ENCODE measurements around the gene DENND1B. TPM values are rescaled to one million over a fixed set of nuclear protein-coding genes. Genes with fewer than 3 reads are reported as not detected.
A peak's percentile ranks its signal among the peaks of the same experiment; 100 is the strongest.

The DENND1B gene
- total and polyA plus RNA-seq, 9 donors = 3.1 to 8.9 (median 4.7) TPM

GRCh38 chr1:197673292-197673691 lies 102.0 kb downstream of the DENND1B start:
- peak; percentile 11 for DNase-seq
- Histone ChIP-seq H3K4me3 (ENCODE audit: low read length) (no peak overlapping the region), H3K27ac (ENCODE audit: low read length) (no peak overlapping the region), H3K9me3 (replicated peaks; ENCODE audit: control insufficient read depth, low read depth, low read length) (no peaks in the 10 kb centered on the region), H3K36me3 (ENCODE audit: control insufficient read depth, insufficient read depth, low read length) (no peaks in the 10 kb centered on the region), H3K27me3 (ENCODE audit: control insufficient read depth, insufficient read depth, low read length) (no peaks in the 10 kb centered on the region), H3K4me1 (ENCODE audit: control insufficient read depth, insufficient read depth, low read length) (peaks cover 4% of the 10 kb centered on the region)
- WGBS (ENCODE audit: insufficient coverage) = no CpG with 5 or more reads among the region's 2 CpGs

- no CpG with 5 or more reads among the region's 1 CpG for WGBS (ENCODE audit: insufficient coverage)
- no peaks in the 10 kb centered on the region for H3K27me3 ChIP-seq (ENCODE audit: control insufficient read depth, insufficient read depth, low read length)
Observed at GRCh38 chr1:197672347-197672746, 102.9 kb downstream of the DENND1B start.

GRCh38 chr1:197671920-197672319 lies 103.4 kb downstream of the DENND1B start:
- H3K27me3 ChIP-seq (ENCODE audit: control insufficient read depth, insufficient read depth, low read length) = no peaks in the 10 kb centered on the region
- no CpG with 5 or more reads among the region's 1 CpG for WGBS (ENCODE audit: insufficient coverage)
- no peaks in the 10 kb centered on the region for H3K36me3 ChIP-seq (ENCODE audit: control insufficient read depth, insufficient read depth, low read length)
- no peak overlapping the region for H3K27ac ChIP-seq (ENCODE audit: low read length)
- DNase-seq = no peak
- peaks cover 4% of the 10 kb centered on the region for H3K4me1 ChIP-seq (ENCODE audit: control insufficient read depth, insufficient read depth, low read length)
- no peaks in the 10 kb centered on the region for H3K9me3 ChIP-seq (replicated peaks; ENCODE audit: control insufficient read depth, low read depth, low read length)
- no peak overlapping the region for H3K4me3 ChIP-seq (ENCODE audit: low read length)

More at GRCh38 chr1:197672347-197672746, 102.9 kb downstream of the DENND1B start:
- Histone ChIP-seq H3K9me3 (replicated peaks; ENCODE audit: control insufficient read depth, low read depth, low read length) (no peaks in the 10 kb centered on the region), H3K27ac (ENCODE audit: low read length) (no peak overlapping the region), H3K4me1 (ENCODE audit: control insufficient read depth, insufficient read depth, low read length) (peaks cover 4% of the 10 kb centered on the region), H3K36me3 (ENCODE audit: control insufficient read depth, insufficient read depth, low read length) (no peaks in the 10 kb centered on the region), H3K4me3 (ENCODE audit: low read length) (no peak overlapping the region)
- no peak for DNase-seq

- no peaks in the 10 kb centered on the region for H3K9me3 ChIP-seq (replicated peaks; ENCODE audit: control insufficient read depth, low read depth, low read length)
- H3K4me1 ChIP-seq (ENCODE audit: control insufficient read depth, insufficient read depth, low read length) = peaks cover 4% of the 10 kb centered on the region
- no peak overlapping the region for H3K27ac ChIP-seq (ENCODE audit: low read length)
- no peak for DNase-seq
- no peak overlapping the region for H3K4me3 ChIP-seq (ENCODE audit: low read length)
- no peaks in the 10 kb centered on the region for H3K36me3 ChIP-seq (ENCODE audit: control insufficient read depth, insufficient read depth, low read length)
- H3K27me3 ChIP-seq (ENCODE audit: control insufficient read depth, insufficient read depth, low read length) = no peaks in the 10 kb centered on the region
- 92% methylated on average over 1 of the region's 1 CpG for WGBS (ENCODE audit: insufficient coverage)
Observed at GRCh38 chr1:197671140-197671539, 104.1 kb downstream of the DENND1B start.

- whole genome bisulfite sequencing (ENCODE audit: insufficient coverage) = 100% methylated on average over 3 of the region's 11 CpGs
- H3K4me3 ChIP-seq (ENCODE audit: low read length) = no peak overlapping the region
- H3K27ac ChIP-seq (ENCODE audit: low read length) = no peak overlapping the region
- DNase-seq = no peak
- no peaks in the 10 kb centered on the region for H3K9me3 ChIP-seq (replicated peaks; ENCODE audit: control insufficient read depth, low read depth, low read length)
- no peaks in the 10 kb centered on the region for H3K36me3 ChIP-seq (ENCODE audit: control insufficient read depth, insufficient read depth, low read length)
- H3K27me3 ChIP-seq (ENCODE audit: control insufficient read depth, insufficient read depth, low read length) = no peaks in the 10 kb centered on the region
- H3K4me1 ChIP-seq (ENCODE audit: control insufficient read depth, insufficient read depth, low read length) = no peaks in the 10 kb centered on the region
Observed at GRCh38 chr1:197666769-197667285, 108.5 kb downstream of the DENND1B start.

- Histone ChIP-seq H3K9me3 (replicated peaks; ENCODE audit: control insufficient read depth, low read depth, low read length) (no peaks in the 10 kb centered on the region), H3K4me3 (ENCODE audit: low read length) (no peak overlapping the region), H3K36me3 (ENCODE audit: control insufficient read depth, insufficient read depth, low read length) (no peaks in the 10 kb centered on the region), H3K27ac (ENCODE audit: low read length) (no peak overlapping the region), H3K4me1 (ENCODE audit: control insufficient read depth, insufficient read depth, low read length) (no peaks in the 10 kb centered on the region), H3K27me3 (ENCODE audit: control insufficient read depth, insufficient read depth, low read length) (no peaks in the 10 kb centered on the region)
- WGBS (ENCODE audit: insufficient coverage) = 80% methylated on average over 1 of the region's 1 CpG
- no peak for DNase-seq
Observed at GRCh38 chr1:197664391-197664790, 110.9 kb downstream of the DENND1B start.

- Histone ChIP-seq H3K27me3 (ENCODE audit: control insufficient read depth, insufficient read depth, low read length) (no peaks in the 10 kb centered on the region), H3K4me1 (ENCODE audit: control insufficient read depth, insufficient read depth, low read length) (no peaks in the 10 kb centered on the region), H3K27ac (ENCODE audit: low read length) (no peak overlapping the region), H3K36me3 (ENCODE audit: control insufficient read depth, insufficient read depth, low read length) (no peaks in the 10 kb centered on the region), H3K9me3 (replicated peaks; ENCODE audit: control insufficient read depth, low read depth, low read length) (no peaks in the 10 kb centered on the region), H3K4me3 (ENCODE audit: low read length) (no peak overlapping the region)
- no peak for DNase-seq
- WGBS (ENCODE audit: insufficient coverage) = 80% methylated on average over 1 of the region's 4 CpGs
Observed at GRCh38 chr1:197663162-197663953, 111.9 kb downstream of the DENND1B start.

GRCh38 chr1:197660389-197660788 lies 114.9 kb downstream of the DENND1B start:
- Histone ChIP-seq H3K27me3 (ENCODE audit: control insufficient read depth, insufficient read depth, low read length) (no peaks in the 10 kb centered on the region), H3K27ac (ENCODE audit: low read length) (no peak overlapping the region), H3K9me3 (replicated peaks; ENCODE audit: control insufficient read depth, low read depth, low read length) (no peaks in the 10 kb centered on the region), H3K4me1 (ENCODE audit: control insufficient read depth, insufficient read depth, low read length) (no peaks in the 10 kb centered on the region), H3K4me3 (ENCODE audit: low read length) (no peak overlapping the region), H3K36me3 (ENCODE audit: control insufficient read depth, insufficient read depth, low read length) (no peaks in the 10 kb centered on the region)
- DNase-seq = peak; percentile 40

- Histone ChIP-seq H3K27ac (ENCODE audit: low read length) (no peak overlapping the region), H3K9me3 (replicated peaks; ENCODE audit: control insufficient read depth, low read depth, low read length) (no peaks in the 10 kb centered on the region), H3K27me3 (ENCODE audit: control insufficient read depth, insufficient read depth, low read length) (no peaks in the 10 kb centered on the region), H3K36me3 (ENCODE audit: control insufficient read depth, insufficient read depth, low read length) (no peaks in the 10 kb centered on the region), H3K4me1 (ENCODE audit: control insufficient read depth, insufficient read depth, low read length) (no peaks in the 10 kb centered on the region), H3K4me3 (ENCODE audit: low read length) (no peak overlapping the region)
- WGBS (ENCODE audit: insufficient coverage) = no CpG with 5 or more reads among the region's 3 CpGs
- DNase-seq = no peak
Observed at GRCh38 chr1:197659171-197659570, 116.1 kb downstream of the DENND1B start.

GRCh38 chr1:197649188-197649587 lies 126.1 kb downstream of the DENND1B start:
- 80% methylated on average over 1 of the region's 2 CpGs for WGBS (ENCODE audit: insufficient coverage)
- no peak overlapping the region for H3K27ac ChIP-seq (ENCODE audit: low read length)
- no peak overlapping the region for H3K4me3 ChIP-seq (ENCODE audit: low read length)
- no peaks in the 10 kb centered on the region for H3K4me1 ChIP-seq (ENCODE audit: control insufficient read depth, insufficient read depth, low read length)
- H3K9me3 ChIP-seq (replicated peaks; ENCODE audit: control insufficient read depth, low read depth, low read length) = no peaks in the 10 kb centered on the region
- DNase-seq = no peak
- no peaks in the 10 kb centered on the region for H3K27me3 ChIP-seq (ENCODE audit: control insufficient read depth, insufficient read depth, low read length)
- no peaks in the 10 kb centered on the region for H3K36me3 ChIP-seq (ENCODE audit: control insufficient read depth, insufficient read depth, low read length)
